CD14-positive monocyte (primary cell): Measurements from ENCODE around the gene DGUOK. TPM values are rescaled to one million over a fixed set of nuclear protein-coding genes. Genes with fewer than 3 reads are reported as not detected.

Source experiments
- DNase-seq, 3 donors: peaks; one replicate each; pipeline ENCODE4 v3.0.0-alpha.2; 2011 to 2022
- H2AFZ ChIP-seq: 2 replicates; pipeline ENCODE4 v1.6.0; 2012; ENCODE audit warnings: mild to moderate bottlenecking, low read depth, low read length, inconsistent platforms; ENCODE audit not compliant: insufficient read depth, poor library complexity, severe bottlenecking
- H3K27ac ChIP-seq, 2 donors: 1 replicate in 1 of 2; 2 replicates in 1 of 2; pipeline ENCODE4 v1.5.1; 2012 to 2013; ENCODE audit warnings: low read length in 2 of 2, control low read depth in 1 of 2, inconsistent platforms in 1 of 2, low read depth in 1 of 2, mild to moderate bottlenecking in 1 of 2
- H3K27me3 ChIP-seq, 2 donors: one replicate each; pipeline versions ENCODE4 v1.6.0 to v1.6.1; 2011 to 2013; ENCODE audit warnings: low read length in 2 of 2; ENCODE audit not compliant: control insufficient read depth in 2 of 2, insufficient read depth in 2 of 2
- H3K36me3 ChIP-seq, 2 donors: replicated peaks in 1 of 2; 1 replicate in 1 of 2; 2 replicates in 1 of 2; pipeline versions ENCODE4 v1.5.1 to v1.6.1; 2012 to 2013; ENCODE audit warnings: low read length in 2 of 2, control low read depth in 1 of 2, inconsistent platforms in 1 of 2, mild to moderate bottlenecking in 1 of 2; ENCODE audit not compliant: insufficient read depth in 2 of 2, control insufficient read depth in 1 of 2
- H3K4me1 ChIP-seq, 2 donors: 1 replicate in 1 of 2; 2 replicates in 1 of 2; pipeline versions ENCODE4 v1.5.1 to v1.6.1; 2012 to 2013; ENCODE audit warnings: low read length in 2 of 2, control low read depth in 1 of 2, inconsistent platforms in 1 of 2, mild to moderate bottlenecking in 1 of 2, moderate library complexity in 1 of 2; ENCODE audit not compliant: insufficient read depth in 2 of 2, control insufficient read depth in 1 of 2
- H3K4me2 ChIP-seq: replicated peaks from 2 replicates; pipeline ENCODE3; 2012; ENCODE audit warnings: low read length, moderate library complexity, mild to moderate bottlenecking; ENCODE audit not compliant: poor library complexity, severe bottlenecking; ENCODE audit errors: extremely low read depth
- H3K4me3 ChIP-seq, 3 experiments: fragments of 200-600 bp in 1 of 3; sonication (generic) in 1 of 3; replicated peaks in 1 of 3; 1 replicate in 2 of 3; 2 replicates in 1 of 3; pipeline ENCODE4 v1.5.1; 2011 to 2013; ENCODE audit warnings: low read length in 3 of 3, mild to moderate bottlenecking in 3 of 3, control low read depth in 2 of 3, low read depth in 2 of 3, inconsistent platforms in 1 of 3, moderate library complexity in 1 of 3
- H3K79me2 ChIP-seq: 2 replicates; pipeline ENCODE4 v1.6.0; 2012; ENCODE audit warnings: mild to moderate bottlenecking, control low read depth, inconsistent platforms, low read length, moderate library complexity; ENCODE audit not compliant: insufficient read depth
- H3K9ac ChIP-seq: 2 replicates; pipeline ENCODE4 v1.6.0; 2017; ENCODE audit warnings: low read length, mild to moderate bottlenecking; ENCODE audit not compliant: insufficient read depth, poor library complexity, severe bottlenecking
- H3K9me3 ChIP-seq, 2 donors: replicated peaks in 1 of 2; 1 replicate in 1 of 2; 2 replicates in 1 of 2; pipeline versions ENCODE4 v1.5.1 to v1.6.1; 2012 to 2013; ENCODE audit warnings: low read length in 2 of 2, control low read depth in 1 of 2; ENCODE audit not compliant: control insufficient read depth in 1 of 2, insufficient read depth in 1 of 2
- H4K20me1 ChIP-seq: 2 replicates; pipeline ENCODE4 v1.6.0; 2012; ENCODE audit warnings: mild to moderate bottlenecking, low read length, control low read depth, moderate library complexity; ENCODE audit not compliant: insufficient read depth
- H3K27ac Mint-ChIP-seq, 7 donors: one replicate each; pipeline ENCODE4 v1.8.0; 2020; ENCODE audit warnings: mild to moderate bottlenecking in 7 of 7, mixed read lengths in 7 of 7, moderate library complexity in 6 of 7, inconsistent platforms in 2 of 7
- H3K27me3 Mint-ChIP-seq, 3 donors: one replicate each; pipeline ENCODE4 v1.8.0; 2021 to 2022; ENCODE audit warnings: low read depth in 3 of 3, mild to moderate bottlenecking in 3 of 3, mixed read lengths in 3 of 3, moderate library complexity in 3 of 3, inconsistent platforms in 1 of 3
- H3K36me3 Mint-ChIP-seq, 2 donors: one replicate each; pipeline ENCODE4 v1.8.0; 2020; ENCODE audit warnings: mixed read lengths in 2 of 2, inconsistent platforms in 1 of 2, mild to moderate bottlenecking in 1 of 2
- H3K4me1 Mint-ChIP-seq: one replicate; pipeline ENCODE4 v1.8.0; 2020; ENCODE audit warnings: mild to moderate bottlenecking, mixed read lengths
- H3K4me3 Mint-ChIP-seq, 2 donors: one replicate each; pipeline ENCODE4 v1.8.0; 2020; ENCODE audit warnings: mild to moderate bottlenecking in 2 of 2, mixed read lengths in 2 of 2, moderate library complexity in 1 of 2
- H3K9me3 Mint-ChIP-seq, 7 donors: one replicate each; pipeline ENCODE4 v1.8.0; 2020 to 2022; ENCODE audit warnings: mixed read lengths in 7 of 7, mild to moderate bottlenecking in 6 of 7, moderate library complexity in 6 of 7, inconsistent platforms in 2 of 7
- CTCF ChIP-seq: fragments of 200-600 bp; IDR thresholded peaks from one replicate; pipeline ENCODE4 v1.8.0; 2022; ENCODE audit warnings: antibody characterized with exemption, mild to moderate bottlenecking
- WGBS: methylation state at CpG from one replicate; pipeline ENCODE4 v1.1.5; 2013; ENCODE audit warnings: missing lambda C conversion rate; ENCODE audit not compliant: insufficient coverage; 5-methylcytosine and 5-hydroxymethylcytosine counted together
- intact Hi-C, 2 donors: fragments of 100-400 bp; cut with micrococcal nuclease; formaldehyde crosslinking; loops; one replicate each; pipeline versions ENCODE4 v1.15.0 to v1.15.1; 2023
- polyA plus RNA-seq, 3 donors: library from polyadenylated mRNA; depleted of rRNA in 1 of 3; unstranded in 2 of 3; stranded (reverse) in 1 of 3; fragments of 300-500 nt in 2 of 3; fragments of >200 nt in 1 of 3; fragmentation: Illumina TruSeq in 2 of 3; gene quantifications; 1 replicate in 2 of 3; 2 replicates in 1 of 3; pipeline ENCODE4 v1.2.3, GENCODE V29; 2012 to 2021

DGUOK gene
- polyA plus RNA-seq, 3 donors = 62.9 to 129 (median 123) TPM

DNA sequence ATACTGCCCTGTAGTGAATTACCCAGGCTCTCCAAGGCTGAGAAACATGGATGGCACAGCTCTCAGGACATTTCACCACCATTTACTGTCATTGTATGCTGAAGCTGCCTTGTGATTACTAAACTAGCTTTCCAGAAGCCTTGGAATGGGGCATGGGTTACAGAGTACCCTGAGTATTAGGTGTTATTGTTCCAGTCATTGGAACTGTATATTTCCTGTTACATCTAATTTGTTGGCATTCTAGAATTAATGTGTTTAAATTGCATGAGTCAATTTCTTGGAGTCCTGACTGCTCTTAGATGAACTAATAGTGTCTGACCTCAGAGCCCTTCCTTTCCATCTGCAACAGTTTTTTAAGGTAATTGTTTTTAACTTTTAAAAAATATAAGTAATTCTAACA, 9.0 kb downstream of the DGUOK start:
- H3K9me3 ChIP-seq = no peaks in the 10 kb centered on the region
- TF ChIP-seq CTCF = no peak
- no peak overlapping the region for H3K4me3 Mint-ChIP-seq
- no peak overlapping the region for H3K4me3 ChIP-seq
- no peak overlapping the region for H3K4me2 ChIP-seq
- H3K79me2 ChIP-seq = peaks cover 97% of the 10 kb centered on the region
- peaks cover 0 to 2% (median 0%) of the 10 kb centered on the region in 3 donors for H3K27me3 Mint-ChIP-seq
- peaks cover 13 to 65% of the 10 kb centered on the region in 2 donors for H3K36me3 ChIP-seq
- H3K36me3 Mint-ChIP-seq = peaks cover 57 to 74% of the 10 kb centered on the region in 2 donors
- H4K20me1 ChIP-seq = peaks cover 82% of the 10 kb centered on the region
- peaks cover 55% of the 10 kb centered on the region for H3K4me1 Mint-ChIP-seq
- peaks cover 27 to 46% of the 10 kb centered on the region in 2 donors for H3K4me1 ChIP-seq
- no peak overlapping the region for H2AFZ ChIP-seq
- H3K27me3 ChIP-seq = no peaks in the 10 kb centered on the region
- H3K27ac ChIP-seq = peak overlapping the region in 1 of 2 donors; percentile 66
- no peak overlapping the region for H3K9ac ChIP-seq
- no peak overlapping the region for H3K27ac Mint-ChIP-seq
- intact Hi-C loops = no loop called here
- no peak for DNase-seq
- no peaks in the 10 kb centered on the region for H3K9me3 Mint-ChIP-seq

DNA sequence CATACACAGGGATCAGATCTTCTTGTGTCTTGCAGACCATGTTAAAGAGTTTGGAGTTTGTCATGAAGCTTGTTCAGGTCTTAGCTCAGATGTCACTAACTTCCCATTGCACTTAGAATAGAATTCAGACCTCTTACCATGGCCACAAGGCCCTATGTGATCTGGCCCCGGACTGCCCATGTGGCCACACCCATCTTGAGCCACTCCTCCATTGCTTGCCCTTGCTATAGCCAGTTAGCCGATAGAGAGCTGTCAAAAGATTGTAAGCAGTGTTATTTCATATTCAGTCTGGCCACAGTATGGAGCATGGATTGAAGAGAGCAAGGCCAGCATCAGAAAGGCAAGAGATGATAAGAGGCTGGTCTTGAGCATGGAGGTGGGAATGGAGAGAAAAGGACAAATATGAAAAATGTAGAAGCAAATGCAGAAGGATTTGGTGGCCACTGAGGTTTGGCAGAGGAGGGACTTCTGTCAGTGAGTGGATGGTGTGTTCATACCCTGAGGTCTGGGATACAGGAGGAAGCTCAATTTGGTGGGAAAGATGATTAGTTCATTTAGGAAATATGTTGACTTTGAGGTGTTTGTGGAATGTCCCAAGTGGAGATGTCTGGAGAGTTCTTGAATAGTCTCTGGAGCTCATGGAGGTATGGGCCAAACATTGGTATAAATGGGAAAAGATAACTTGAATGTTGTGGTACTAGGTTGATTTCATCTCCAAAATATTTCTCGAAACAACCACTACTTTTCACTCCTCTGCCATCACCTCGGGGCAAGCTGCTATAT, 10.6 kb downstream of the DGUOK start:
- intact Hi-C loops = no loop called here
- H4K20me1 ChIP-seq = peaks cover 79% of the 10 kb centered on the region
- H3K36me3 ChIP-seq = peaks cover 15 to 65% of the 10 kb centered on the region in 2 donors

More for the DNA sequence above, 10.6 kb downstream of the DGUOK start:
- Histone ChIP-seq H3K9ac (no peak overlapping the region), H3K27me3 (no peaks in the 10 kb centered on the region), H3K4me3 (no peak overlapping the region), H3K4me2 (no peak overlapping the region), H3K4me1 (peaks cover 27 to 38% of the 10 kb centered on the region in 2 donors), H3K9me3 (no peaks in the 10 kb centered on the region), H3K27ac (peak overlapping the region in 1 of 2 donors; percentile 66), H2AFZ (no peak overlapping the region), H3K79me2 (peaks cover 95% of the 10 kb centered on the region)
- no peak for DNase-seq
- Mint-ChIP-seq H3K36me3 (peaks cover 55 to 71% of the 10 kb centered on the region in 2 donors), H3K27ac (peak overlapping the region in 6 of 7 donors; percentile 40 to 76 (median 69)), H3K4me3 (no peak overlapping the region), H3K4me1 (peaks cover 40% of the 10 kb centered on the region), H3K27me3 (no peaks in the 10 kb centered on the region), H3K9me3 (no peaks in the 10 kb centered on the region)
- no peak for TF ChIP-seq CTCF
- WGBS = no CpG with 5 or more reads among the region's 4 CpGs
